Measurements from ENCODE around the gene SLC22A23. TPM values are rescaled to one million over a fixed set of nuclear protein-coding genes. Genes with fewer than 3 reads are reported as not detected.

Gene SLC22A23
- total RNA-seq, 1 donor from 2014 or later, result 14.6 TPM

GRCh38 chr6:3453413-3454272, 3.2 kb downstream of the SLC22A23 start:
- DNase-seq (ENCODE audit: low read depth, low spot score), result no peak
- Mint-ChIP-seq H3K4me3 (no peak overlapping the region), H3K4me1 (peaks cover 12% of the 10 kb centered on the region), H3K27me3 (ENCODE audit: low read depth) (peaks cover 5% of the 10 kb centered on the region), H3K27ac (ENCODE audit: unreplicated experiment) (no peak overlapping the region), H3K9me3 (no peaks in the 10 kb centered on the region), H3K36me3 (ENCODE audit: low read depth) (peaks cover 4% of the 10 kb centered on the region)
- no peak for TF ChIP-seq CTCF (conservative IDR thresholded peaks at IDR 0.05)

DNA sequence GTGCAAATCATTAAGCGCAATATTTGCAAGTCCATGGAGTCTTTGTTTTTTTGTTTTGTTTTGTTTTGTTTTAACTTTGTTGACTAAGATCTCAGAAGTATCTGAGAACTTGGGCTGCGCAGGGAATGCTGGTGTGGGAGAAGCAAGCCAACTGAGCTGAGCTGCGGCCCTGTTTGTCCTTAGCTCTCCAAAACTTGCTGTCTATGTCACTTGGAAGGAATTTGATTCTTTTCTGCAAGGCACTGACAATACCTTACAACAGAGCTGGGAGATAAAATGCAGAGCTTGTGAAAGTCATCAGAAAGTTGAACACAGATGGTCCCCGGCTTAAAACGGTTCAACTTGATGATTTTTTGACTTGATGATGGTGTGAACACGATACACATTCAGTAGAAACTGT, 5.4 kb downstream of the SLC22A23 start:
- TF ChIP-seq CTCF (conservative IDR thresholded peaks at IDR 0.05), result no peak
- H3K36me3 Mint-ChIP-seq (ENCODE audit: low read depth), result peaks cover 4% of the 10 kb centered on the region
- H3K4me3 Mint-ChIP-seq, result no peak overlapping the region
- H3K4me1 Mint-ChIP-seq, result peaks cover 5% of the 10 kb centered on the region
- H3K27me3 Mint-ChIP-seq (ENCODE audit: low read depth), result no peaks in the 10 kb centered on the region
- peak overlapping the region; percentile 23 for H3K27ac Mint-ChIP-seq (ENCODE audit: unreplicated experiment)
- no peak for DNase-seq (ENCODE audit: low read depth, low spot score)
- H3K9me3 Mint-ChIP-seq, result no peaks in the 10 kb centered on the region

DNA sequence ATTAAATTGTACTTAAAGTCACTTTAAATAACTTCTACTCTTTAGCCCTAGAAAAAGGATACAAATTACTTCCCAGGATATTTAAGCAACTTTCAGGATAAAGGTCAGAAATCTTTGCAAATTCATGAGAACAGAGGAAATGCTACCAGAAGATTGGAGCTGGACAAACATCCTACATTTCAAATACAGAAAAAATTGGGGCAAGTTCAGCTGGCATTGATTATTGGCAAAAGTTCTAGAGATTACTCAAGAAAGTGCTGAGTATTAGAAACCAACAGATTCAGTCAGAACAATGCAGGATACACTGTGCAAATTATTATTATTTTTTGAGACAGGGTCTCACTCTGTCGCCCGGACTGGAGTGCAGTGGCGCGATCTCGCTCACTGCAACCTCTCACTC, 6.0 kb downstream of the SLC22A23 start:
- H3K36me3 Mint-ChIP-seq (ENCODE audit: low read depth), result peaks cover 4% of the 10 kb centered on the region
- peaks cover 5% of the 10 kb centered on the region for H3K4me1 Mint-ChIP-seq
- no peak for TF ChIP-seq CTCF (conservative IDR thresholded peaks at IDR 0.05)
- H3K27ac Mint-ChIP-seq (ENCODE audit: unreplicated experiment), result no peak overlapping the region
- no peak for DNase-seq (ENCODE audit: low read depth, low spot score)
- H3K27me3 Mint-ChIP-seq (ENCODE audit: low read depth), result no peaks in the 10 kb centered on the region
- no peaks in the 10 kb centered on the region for H3K9me3 Mint-ChIP-seq
- no peak overlapping the region for H3K4me3 Mint-ChIP-seq

DNA sequence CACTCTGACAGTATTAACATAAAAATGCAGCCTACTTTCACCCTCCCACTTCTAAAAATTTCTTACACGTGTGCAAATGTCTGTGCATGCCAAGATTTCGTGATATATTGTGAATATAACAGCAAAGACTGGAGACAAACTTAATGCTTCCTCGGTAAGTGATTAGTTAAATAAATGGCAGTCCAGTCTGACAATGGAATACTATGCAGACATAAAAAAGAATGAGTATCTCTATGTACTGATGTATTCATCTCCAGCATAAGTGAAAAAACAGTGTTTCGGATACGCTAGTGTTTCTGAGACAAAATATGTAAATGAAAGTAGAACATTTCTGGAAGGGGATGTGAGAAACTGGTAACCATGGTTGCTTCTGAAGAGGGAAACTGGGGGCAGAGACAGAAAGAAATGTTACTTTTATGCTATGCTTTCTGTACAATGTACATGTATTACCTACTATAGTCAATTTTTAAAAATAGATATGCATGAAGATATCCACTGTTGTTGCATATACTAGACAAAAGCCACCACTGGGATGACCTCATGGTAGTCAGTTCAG, 7.0 kb downstream of the SLC22A23 start:
- no peak for TF ChIP-seq CTCF (conservative IDR thresholded peaks at IDR 0.05)
- Mint-ChIP-seq H3K4me1 (peaks cover 5% of the 10 kb centered on the region), H3K27me3 (ENCODE audit: low read depth) (no peaks in the 10 kb centered on the region), H3K4me3 (no peak overlapping the region), H3K36me3 (ENCODE audit: low read depth) (peaks cover 4% of the 10 kb centered on the region), H3K9me3 (no peaks in the 10 kb centered on the region), H3K27ac (ENCODE audit: unreplicated experiment) (no peak overlapping the region)
- no peak for DNase-seq (ENCODE audit: low read depth, low spot score)

GRCh38 chr6:3449321-3449720, 7.5 kb downstream of the SLC22A23 start:
- DNase-seq (ENCODE audit: low read depth, low spot score), result no peak
- TF ChIP-seq CTCF (conservative IDR thresholded peaks at IDR 0.05), result no peak
- H3K36me3 Mint-ChIP-seq (ENCODE audit: low read depth), result peaks cover 4% of the 10 kb centered on the region
- H3K4me1 Mint-ChIP-seq, result peaks cover 9% of the 10 kb centered on the region
- H3K4me3 Mint-ChIP-seq, result no peak overlapping the region
- no peak overlapping the region for H3K27ac Mint-ChIP-seq (ENCODE audit: unreplicated experiment)
- H3K9me3 Mint-ChIP-seq, result no peaks in the 10 kb centered on the region
- H3K27me3 Mint-ChIP-seq (ENCODE audit: low read depth), result no peaks in the 10 kb centered on the region
